Measurements from ENCODE around the gene CCDC74B. TPM values are rescaled to one million over a fixed set of nuclear protein-coding genes. Genes with fewer than 3 reads are reported as not detected.
"Not testable (repeated sequence)": the region's sequence is repeated elsewhere in the genome, so short reads cannot be mapped to it uniquely, and the experiment has no call there.

Gene CCDC74B
- total RNA-seq, 1 donor from 2014 or later = 1.2 TPM

GRCh38 chr2:130150181-130151144, 5.6 kb upstream of the CCDC74B start:
- Mint-ChIP-seq H3K4me1 (peaks cover 5% of the 10 kb centered on the region), H3K27ac (no peak overlapping the region), H3K9me3 (no peaks in the 10 kb centered on the region), H3K4me3 (no peak overlapping the region), H3K36me3 (ENCODE audit: low read depth) (peaks cover 13% of the 10 kb centered on the region), H3K27me3 (peaks cover 7% of the 10 kb centered on the region)
- intact Hi-C loops (cut with micrococcal nuclease) = no loop called here
- no peak for DNase-seq

GRCh38 chr2:130148515-130148914, 3.6 kb upstream of the CCDC74B start:
- DNase-seq; H3K36me3 Mint-ChIP-seq (ENCODE audit: low read depth); H3K4me3 Mint-ChIP-seq; H3K27ac Mint-ChIP-seq; H3K27me3 Mint-ChIP-seq; intact Hi-C loops (cut with micrococcal nuclease); H3K9me3 Mint-ChIP-seq; H3K4me1 Mint-ChIP-seq: not testable (repeated sequence)

- peaks cover 16% of the 10 kb centered on the region for H3K27me3 Mint-ChIP-seq
- H3K36me3 Mint-ChIP-seq (ENCODE audit: low read depth); intact Hi-C loops (cut with micrococcal nuclease); H3K9me3 Mint-ChIP-seq; H3K27ac Mint-ChIP-seq: not testable (repeated sequence)
- peaks cover 11% of the 10 kb centered on the region for H3K4me1 Mint-ChIP-seq
- DNase-seq = peak; percentile 56
- peak overlapping the region; percentile 83 for H3K4me3 Mint-ChIP-seq
Measured at GRCh38 chr2:130143266-130144039, 1.5 kb downstream of the CCDC74B start.

GRCh38 chr2:130142396-130143265, 2.3 kb downstream of the CCDC74B start:
- DNase-seq = peak; percentile 46
- H3K4me1 Mint-ChIP-seq; H3K9me3 Mint-ChIP-seq; H3K36me3 Mint-ChIP-seq (ENCODE audit: low read depth); intact Hi-C loops (cut with micrococcal nuclease); H3K27ac Mint-ChIP-seq: not testable (repeated sequence)
- Mint-ChIP-seq H3K4me3 (peak overlapping the region; percentile 77), H3K27me3 (peaks cover 16% of the 10 kb centered on the region)

GRCh38 chr2:130141645-130142370, 3.1 kb downstream of the CCDC74B start:
- H3K27ac Mint-ChIP-seq; H3K36me3 Mint-ChIP-seq (ENCODE audit: low read depth); H3K9me3 Mint-ChIP-seq; H3K4me3 Mint-ChIP-seq; H3K4me1 Mint-ChIP-seq; intact Hi-C loops (cut with micrococcal nuclease): not testable (repeated sequence)
- peak; percentile 51 for DNase-seq
- peaks cover 16% of the 10 kb centered on the region for H3K27me3 Mint-ChIP-seq

GRCh38 chr2:130141002-130141401, 3.9 kb downstream of the CCDC74B start:
- DNase-seq; H3K36me3 Mint-ChIP-seq (ENCODE audit: low read depth); intact Hi-C loops (cut with micrococcal nuclease); H3K27ac Mint-ChIP-seq; H3K4me3 Mint-ChIP-seq; H3K9me3 Mint-ChIP-seq; H3K4me1 Mint-ChIP-seq: not testable (repeated sequence)
- peaks cover 12% of the 10 kb centered on the region for H3K27me3 Mint-ChIP-seq

GRCh38 chr2:130140516-130140915, 4.4 kb downstream of the CCDC74B start:
- H3K4me3 Mint-ChIP-seq; H3K9me3 Mint-ChIP-seq; DNase-seq; intact Hi-C loops (cut with micrococcal nuclease); H3K27me3 Mint-ChIP-seq; H3K36me3 Mint-ChIP-seq (ENCODE audit: low read depth); H3K4me1 Mint-ChIP-seq; H3K27ac Mint-ChIP-seq: not testable (repeated sequence)

GRCh38 chr2:130139331-130140280, 5.3 kb downstream of the CCDC74B start:
- H3K4me3 Mint-ChIP-seq; intact Hi-C loops (cut with micrococcal nuclease); H3K36me3 Mint-ChIP-seq (ENCODE audit: low read depth); H3K27me3 Mint-ChIP-seq; H3K27ac Mint-ChIP-seq; H3K4me1 Mint-ChIP-seq; DNase-seq; H3K9me3 Mint-ChIP-seq: not testable (repeated sequence)

GRCh38 chr2:130138841-130139251, 6.1 kb downstream of the CCDC74B start:
- H3K27me3 Mint-ChIP-seq; H3K36me3 Mint-ChIP-seq (ENCODE audit: low read depth); H3K9me3 Mint-ChIP-seq; DNase-seq; intact Hi-C loops (cut with micrococcal nuclease); H3K4me1 Mint-ChIP-seq; H3K4me3 Mint-ChIP-seq; H3K27ac Mint-ChIP-seq: not testable (repeated sequence)

GRCh38 chr2:130138326-130138725, 6.6 kb downstream of the CCDC74B start:
- intact Hi-C loops (cut with micrococcal nuclease); H3K36me3 Mint-ChIP-seq (ENCODE audit: low read depth); H3K4me1 Mint-ChIP-seq; H3K9me3 Mint-ChIP-seq; DNase-seq; H3K27me3 Mint-ChIP-seq; H3K27ac Mint-ChIP-seq; H3K4me3 Mint-ChIP-seq: not testable (repeated sequence)

GRCh38 chr2:130137118-130137517, 7.8 kb downstream of the CCDC74B start:
- H3K4me1 Mint-ChIP-seq; H3K9me3 Mint-ChIP-seq; H3K27me3 Mint-ChIP-seq; DNase-seq; H3K36me3 Mint-ChIP-seq (ENCODE audit: low read depth); H3K27ac Mint-ChIP-seq; intact Hi-C loops (cut with micrococcal nuclease); H3K4me3 Mint-ChIP-seq: not testable (repeated sequence)

- intact Hi-C loops (cut with micrococcal nuclease); H3K9me3 Mint-ChIP-seq; H3K4me3 Mint-ChIP-seq; DNase-seq; H3K27ac Mint-ChIP-seq; H3K4me1 Mint-ChIP-seq; H3K36me3 Mint-ChIP-seq (ENCODE audit: low read depth); H3K27me3 Mint-ChIP-seq: not testable (repeated sequence)
Measured at GRCh38 chr2:130136546-130136945, 8.4 kb downstream of the CCDC74B start.

Measured in activated CD4-positive, alpha-beta T cell treated with anti-CD3 and anti-CD28 coated beads, Interleukin-2, amount 10 ng/mL, durations not matched to agents 24 days and 14 days (primary cell).